Neuron (in vitro differentiated cells): ENCODE results near the gene TXNDC11.

ENCODE experiments used
- H2AFZ ChIP-seq: one replicate; pipeline ENCODE4 v1.6.1; 2013; ENCODE audit warnings: low read depth, mild to moderate bottlenecking, inconsistent platforms, low read length, moderate library complexity
- H3K27me3 ChIP-seq: one replicate; pipeline ENCODE4 v1.6.1; 2013; ENCODE audit warnings: low read length; ENCODE audit not compliant: insufficient read depth
- H3K36me3 ChIP-seq: one replicate; pipeline ENCODE4 v1.6.1; 2013; ENCODE audit warnings: low read length; ENCODE audit not compliant: insufficient read depth
- H3K4me1 ChIP-seq: one replicate; pipeline ENCODE4 v1.6.1; 2013; ENCODE audit warnings: low read length; ENCODE audit not compliant: insufficient read depth
- H3K4me3 ChIP-seq: 2 replicates; pipeline ENCODE4 v1.5.1; 2013; ENCODE audit warnings: mild to moderate bottlenecking, low read length, moderate library complexity
- H3K9me3 ChIP-seq: one replicate; pipeline ENCODE4 v1.6.1; 2013; ENCODE audit warnings: low read length

The TXNDC11 gene

DNA sequence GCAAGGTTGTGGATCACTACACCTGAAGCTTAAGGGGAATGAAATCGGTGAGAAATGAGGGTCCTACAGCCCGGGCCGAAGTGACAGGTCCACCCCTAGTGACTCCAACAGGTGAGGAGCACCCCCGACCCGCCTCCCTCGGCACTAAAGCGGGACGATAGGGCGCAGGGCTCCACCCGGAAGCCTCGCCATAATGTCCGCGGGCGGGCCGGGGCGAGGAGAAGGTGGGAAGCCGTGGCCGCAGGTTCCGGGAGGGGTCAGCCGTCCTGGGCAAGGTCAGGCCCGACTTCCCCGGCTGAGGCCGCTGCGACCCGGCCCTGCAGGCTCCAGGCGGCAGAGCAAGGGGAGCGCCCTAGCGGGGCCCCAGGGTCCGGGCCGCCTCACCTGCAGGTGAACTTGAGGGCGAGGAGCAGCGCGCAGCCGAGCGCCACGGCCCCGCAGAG lies 543 bp downstream of the TXNDC11 start:
- H3K36me3 ChIP-seq, result peaks cover 10% of the 10 kb centered on the region
- no peaks in the 10 kb centered on the region for H3K27me3 ChIP-seq
- H3K4me3 ChIP-seq, result peak overlapping the region; percentile 75
- H3K4me1 ChIP-seq, result peaks cover 13% of the 10 kb centered on the region
- H2AFZ ChIP-seq, result peak overlapping the region; percentile 62
- H3K9me3 ChIP-seq, result peaks cover 1% of the 10 kb centered on the region

DNA sequence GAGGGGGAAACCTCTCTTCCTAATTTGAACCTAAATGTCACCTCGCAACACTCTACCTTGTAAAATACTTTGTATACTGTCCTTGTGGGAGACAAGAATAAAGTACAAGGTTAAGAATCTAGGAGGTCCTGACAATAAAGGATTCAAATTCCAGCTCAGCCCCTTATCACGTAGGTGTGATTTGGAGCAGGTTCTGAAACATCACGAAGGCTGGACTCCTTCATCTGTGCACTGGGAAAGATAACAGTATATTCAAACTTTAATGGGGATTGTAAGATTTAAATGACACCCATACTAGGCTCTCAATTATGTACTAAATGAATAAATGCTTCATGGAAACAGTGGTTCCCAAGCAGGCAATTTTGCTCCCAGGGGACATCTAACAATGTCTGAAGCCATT lies 2.1 kb downstream of the TXNDC11 start:
- peaks cover 13% of the 10 kb centered on the region for H3K4me1 ChIP-seq
- H3K36me3 ChIP-seq, result peaks cover 17% of the 10 kb centered on the region
- H3K27me3 ChIP-seq, result no peaks in the 10 kb centered on the region
- H2AFZ ChIP-seq, result no peak overlapping the region
- H3K9me3 ChIP-seq, result peaks cover 1% of the 10 kb centered on the region
- peak overlapping the region; percentile 75 for H3K4me3 ChIP-seq

DNA sequence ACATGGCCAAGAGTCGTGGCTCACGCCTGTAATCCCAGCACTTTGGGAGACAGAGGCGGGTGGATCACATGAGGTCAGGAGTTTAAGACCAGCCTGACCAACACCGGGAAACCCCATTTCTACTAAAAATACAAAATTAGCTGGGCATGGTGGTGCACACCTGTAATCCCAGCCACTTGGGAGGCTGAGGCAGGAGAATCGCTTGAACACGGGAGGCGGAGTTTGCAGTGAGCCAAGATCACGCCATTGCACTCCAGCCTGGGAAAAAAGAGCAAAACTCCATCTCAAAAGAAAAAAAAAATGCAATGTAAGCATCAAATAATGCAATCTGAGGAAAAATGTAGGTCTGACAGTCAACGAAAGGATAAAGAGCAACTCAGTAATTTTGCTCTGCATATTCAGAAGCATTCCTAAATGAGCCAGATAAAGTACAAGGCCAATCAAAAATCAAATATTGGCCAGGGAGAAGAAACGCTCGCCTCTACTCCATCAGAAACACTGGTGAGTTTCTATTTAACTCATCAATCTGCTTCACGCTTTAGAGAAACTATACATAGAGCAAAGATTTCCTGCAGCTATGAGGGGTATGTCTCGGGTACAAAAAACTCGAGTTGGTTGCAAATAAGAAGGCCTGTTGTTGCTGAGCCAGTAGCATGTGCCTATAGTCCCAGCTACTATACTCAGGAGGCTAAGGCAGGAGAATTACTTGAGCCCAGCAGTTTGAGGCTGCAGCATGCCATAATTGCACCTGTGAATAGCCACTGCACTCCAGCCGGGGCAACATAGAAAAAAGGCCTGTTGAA lies 3.7 kb downstream of the TXNDC11 start:
- Histone ChIP-seq H3K9me3 (peaks cover 1% of the 10 kb centered on the region), H3K27me3 (no peaks in the 10 kb centered on the region), H3K4me1 (peaks cover 13% of the 10 kb centered on the region), H2AFZ (no peak overlapping the region), H3K36me3 (peaks cover 32% of the 10 kb centered on the region), H3K4me3 (no peak overlapping the region)

DNA sequence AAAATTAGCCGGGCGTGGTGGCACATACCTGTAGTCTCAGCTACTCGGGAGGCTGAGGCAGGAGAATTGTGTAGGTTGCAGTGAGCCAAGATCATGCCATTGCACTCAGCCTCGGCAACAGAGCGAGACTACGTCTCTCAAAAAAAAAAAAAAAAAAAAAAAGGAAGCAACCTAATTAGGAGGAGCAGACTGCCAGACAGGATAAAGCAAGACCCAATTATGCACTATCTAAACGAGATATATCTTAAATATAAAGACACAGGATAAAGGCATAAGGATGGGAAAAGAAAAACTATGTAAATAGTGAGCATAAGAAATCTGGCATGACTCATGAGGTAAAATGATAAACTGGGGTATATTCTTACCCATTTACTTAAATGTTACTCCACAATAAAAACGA lies 4.9 kb downstream of the TXNDC11 start:
- H3K36me3 ChIP-seq, result peaks cover 41% of the 10 kb centered on the region

DNA sequence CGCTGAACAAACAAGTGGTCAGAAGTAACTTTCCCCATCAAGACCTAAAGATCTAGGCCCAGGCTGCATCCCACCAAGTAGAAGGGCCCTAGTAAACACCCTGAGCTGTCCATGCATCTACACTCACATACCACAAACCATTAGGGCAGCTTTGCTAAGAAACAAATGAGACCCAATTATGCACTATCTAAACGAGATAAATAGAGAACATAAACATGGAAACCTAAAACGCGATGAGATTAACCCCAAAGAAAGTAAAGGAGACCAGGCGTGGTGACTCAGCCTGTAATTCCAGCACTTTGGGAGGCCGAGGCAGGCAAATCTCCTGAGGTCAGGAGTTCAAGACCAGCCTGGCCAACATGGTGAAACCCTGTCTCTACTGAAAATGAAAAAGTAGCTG lies 5.8 kb downstream of the TXNDC11 start:
- Histone ChIP-seq H3K27me3 (no peaks in the 10 kb centered on the region), H2AFZ (no peak overlapping the region), H3K36me3 (peaks cover 49% of the 10 kb centered on the region), H3K4me1 (peaks cover 13% of the 10 kb centered on the region), H3K9me3 (peaks cover 1% of the 10 kb centered on the region), H3K4me3 (no peak overlapping the region)

More for the DNA sequence above, 4.9 kb downstream of the TXNDC11 start:
- no peaks in the 10 kb centered on the region for H3K27me3 ChIP-seq
- no peak overlapping the region for H3K4me3 ChIP-seq
- peaks cover 1% of the 10 kb centered on the region for H3K9me3 ChIP-seq
- peaks cover 13% of the 10 kb centered on the region for H3K4me1 ChIP-seq
- no peak overlapping the region for H2AFZ ChIP-seq

DNA sequence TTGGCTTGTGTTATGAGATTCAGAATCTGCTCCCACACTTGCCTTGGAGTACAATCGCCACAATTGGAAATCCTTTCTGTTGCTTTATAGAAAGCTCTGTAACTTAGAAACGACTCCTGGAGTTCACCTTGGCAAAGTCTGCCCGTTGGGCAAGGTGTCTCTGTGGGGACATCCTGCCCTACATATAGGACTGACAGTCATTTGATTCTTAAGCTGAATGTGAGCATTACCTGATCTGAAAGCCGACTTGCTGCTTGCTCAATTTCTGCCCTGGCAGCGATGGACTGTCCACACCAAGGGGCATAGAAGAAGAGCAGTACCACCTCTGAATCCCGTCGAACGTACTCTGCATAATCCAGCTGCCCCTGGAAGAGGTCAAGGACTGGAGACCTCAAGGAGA lies 6.9 kb downstream of the TXNDC11 start:
- Histone ChIP-seq H3K4me1 (peaks cover 13% of the 10 kb centered on the region), H3K9me3 (peaks cover 1% of the 10 kb centered on the region), H3K27me3 (no peaks in the 10 kb centered on the region), H2AFZ (no peak overlapping the region), H3K36me3 (peaks cover 51% of the 10 kb centered on the region), H3K4me3 (no peak overlapping the region)

DNA sequence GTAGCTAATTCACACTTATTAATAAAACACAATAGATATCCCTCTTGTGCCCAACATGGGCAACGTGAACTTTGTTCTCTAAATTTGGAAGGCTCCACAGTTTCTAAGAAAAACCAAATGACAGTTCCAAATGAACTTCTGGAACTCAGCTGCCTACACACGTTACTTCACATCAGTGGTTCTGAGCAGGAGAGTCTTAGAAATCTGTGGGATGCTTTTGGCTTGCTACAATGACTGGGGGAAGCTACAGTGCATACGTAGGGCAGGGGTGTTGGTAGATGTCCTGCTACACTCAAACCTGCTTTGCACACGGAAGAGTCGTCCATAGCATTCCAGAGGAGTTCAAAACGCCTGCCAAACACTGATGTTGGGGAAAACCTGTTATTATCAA lies 8.0 kb downstream of the TXNDC11 start:
- Histone ChIP-seq H3K36me3 (peaks cover 54% of the 10 kb centered on the region), H3K9me3 (peaks cover 1% of the 10 kb centered on the region), H3K4me1 (peaks cover 13% of the 10 kb centered on the region), H3K4me3 (no peak overlapping the region), H3K27me3 (no peaks in the 10 kb centered on the region), H2AFZ (no peak overlapping the region)

DNA sequence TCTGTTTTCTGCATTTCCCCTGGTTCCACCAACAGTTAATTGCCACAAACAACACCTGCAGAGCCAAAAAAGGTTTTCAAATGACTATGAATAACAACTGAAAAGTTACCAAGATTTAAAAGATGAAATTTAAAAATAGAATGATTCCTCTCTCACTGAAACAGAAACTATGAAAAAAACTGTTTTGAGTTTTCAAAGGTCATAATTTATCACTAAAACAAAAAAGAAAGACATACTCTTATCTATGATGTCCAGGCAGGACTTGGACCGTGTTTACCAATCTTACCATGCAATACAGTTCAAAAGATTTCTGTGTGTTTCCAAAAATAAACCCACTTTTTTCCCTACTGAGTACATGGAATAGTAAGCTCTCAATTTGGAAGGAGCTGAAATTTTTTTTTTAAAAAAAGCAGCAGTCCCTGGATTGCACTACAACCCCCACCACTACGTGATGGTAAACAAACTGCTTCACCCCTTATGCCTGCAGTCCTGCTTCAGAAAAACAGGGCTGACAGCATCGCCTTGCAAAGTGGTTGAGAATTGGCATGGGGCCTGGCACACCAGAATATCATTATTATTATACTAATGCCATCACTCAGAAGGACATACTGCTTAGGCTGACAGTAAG lies 8.5 kb downstream of the TXNDC11 start:
- Histone ChIP-seq H3K9me3 (no peaks in the 10 kb centered on the region), H3K4me3 (no peak overlapping the region), H3K27me3 (no peaks in the 10 kb centered on the region), H2AFZ (no peak overlapping the region), H3K4me1 (peaks cover 13% of the 10 kb centered on the region), H3K36me3 (peaks cover 57% of the 10 kb centered on the region)

DNA sequence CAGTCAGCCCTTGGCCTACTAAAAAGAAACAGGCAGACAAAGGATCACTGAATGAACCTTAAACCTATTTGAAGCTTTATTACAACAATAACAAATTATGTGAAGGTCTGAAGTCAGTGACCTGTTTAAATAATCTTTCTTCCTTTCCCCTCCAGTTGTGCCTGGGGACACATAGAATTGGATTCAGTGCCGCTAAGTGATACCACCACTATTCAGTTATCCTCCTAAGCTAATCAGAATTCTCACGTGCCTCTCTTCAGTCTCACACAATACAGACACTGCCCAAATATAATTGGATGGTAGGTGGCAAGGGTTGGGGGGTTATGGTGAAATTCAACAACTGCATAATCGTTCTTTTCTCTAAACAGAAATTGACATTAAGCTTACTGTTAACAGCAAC lies 11.4 kb downstream of the TXNDC11 start:
- H3K36me3 ChIP-seq, result peaks cover 62% of the 10 kb centered on the region
- no peak overlapping the region for H2AFZ ChIP-seq
- peaks cover 13% of the 10 kb centered on the region for H3K4me1 ChIP-seq
- H3K4me3 ChIP-seq, result no peak overlapping the region
- H3K9me3 ChIP-seq, result no peaks in the 10 kb centered on the region
- no peaks in the 10 kb centered on the region for H3K27me3 ChIP-seq

DNA sequence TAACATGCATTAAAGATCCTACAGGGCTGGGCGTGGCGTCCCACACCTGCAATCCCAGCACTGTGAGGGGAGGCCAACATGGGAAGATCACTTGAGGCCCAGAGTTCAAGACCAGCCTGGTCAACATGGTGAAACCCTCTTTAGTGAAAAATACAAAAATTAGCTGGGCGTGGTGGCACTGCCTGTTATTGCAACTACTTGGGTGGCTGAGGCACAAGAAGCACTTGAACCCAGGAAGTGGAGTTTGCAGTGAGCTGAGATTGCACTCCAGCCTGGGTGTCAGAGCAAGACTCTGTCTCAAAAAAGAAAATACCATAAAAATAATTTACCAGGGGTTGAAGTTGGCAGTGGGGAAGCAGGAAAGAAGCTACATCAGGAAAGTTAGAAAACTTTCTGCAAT lies 12.9 kb downstream of the TXNDC11 start:
- no peaks in the 10 kb centered on the region for H3K27me3 ChIP-seq
- no peaks in the 10 kb centered on the region for H3K9me3 ChIP-seq
- no peak overlapping the region for H3K4me3 ChIP-seq
- peaks cover 60% of the 10 kb centered on the region for H3K36me3 ChIP-seq
- peaks cover 13% of the 10 kb centered on the region for H3K4me1 ChIP-seq
- no peak overlapping the region for H2AFZ ChIP-seq

DNA sequence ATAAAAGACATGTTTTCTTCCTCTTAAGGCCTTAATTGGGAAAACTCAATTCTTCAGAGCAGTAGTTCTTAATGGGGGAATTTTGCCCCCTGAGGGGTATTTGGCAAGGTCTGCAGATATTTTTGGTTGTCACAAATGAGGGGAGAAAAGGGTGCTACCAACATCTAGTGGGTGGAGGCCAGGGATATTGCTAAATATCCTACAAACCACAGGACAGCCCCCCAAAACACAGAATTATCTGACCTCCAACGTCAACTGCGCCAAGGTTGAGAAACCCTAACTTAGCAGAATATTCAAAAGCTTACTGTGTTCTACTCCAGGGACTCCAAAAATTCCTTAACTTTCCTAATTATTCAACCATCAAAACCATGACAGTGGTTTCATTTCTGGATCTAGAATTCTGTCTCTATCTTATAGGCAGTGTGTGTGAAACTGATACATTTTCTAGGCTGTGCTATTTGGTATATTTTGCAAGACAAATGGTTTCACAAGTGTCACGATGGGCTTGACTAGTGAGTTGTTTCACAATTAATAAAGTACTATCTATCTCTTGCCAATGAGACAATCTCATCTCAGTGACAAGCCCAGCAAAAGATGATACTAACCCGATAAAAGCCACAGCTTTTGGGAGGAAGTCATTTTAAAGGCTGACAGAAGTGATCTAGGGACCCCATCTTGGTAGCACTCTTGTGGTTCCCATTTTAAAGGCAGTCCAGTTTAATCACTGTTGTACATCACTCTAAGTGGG lies 14.7 kb downstream of the TXNDC11 start:
- Histone ChIP-seq H3K9me3 (no peaks in the 10 kb centered on the region), H3K4me3 (no peak overlapping the region), H3K4me1 (peaks cover 13% of the 10 kb centered on the region), H3K27me3 (no peaks in the 10 kb centered on the region), H2AFZ (no peak overlapping the region), H3K36me3 (peaks cover 48% of the 10 kb centered on the region)

DNA sequence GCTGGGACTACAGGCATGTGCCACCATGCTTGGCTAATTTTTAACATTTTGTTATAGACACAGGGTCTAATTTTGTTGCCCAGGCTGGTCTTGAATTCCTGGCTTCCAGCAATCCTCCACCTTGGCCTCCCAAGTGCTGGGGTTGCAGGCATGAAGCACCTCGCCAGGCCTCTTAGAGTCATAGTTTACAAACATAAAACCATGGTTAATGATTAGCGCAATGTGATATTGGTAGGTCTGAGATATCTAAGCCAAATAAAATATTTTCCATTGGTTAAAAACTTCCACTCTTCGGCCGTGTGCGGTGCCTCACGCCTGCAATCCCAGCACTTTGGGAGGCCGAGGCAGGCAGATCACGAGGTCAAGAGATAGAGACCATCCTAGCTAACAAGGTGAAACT lies 16.6 kb downstream of the TXNDC11 start:
- Histone ChIP-seq H2AFZ (no peak overlapping the region), H3K9me3 (no peaks in the 10 kb centered on the region), H3K36me3 (peaks cover 52% of the 10 kb centered on the region), H3K4me3 (no peak overlapping the region), H3K4me1 (peaks cover 3% of the 10 kb centered on the region), H3K27me3 (no peaks in the 10 kb centered on the region)

DNA sequence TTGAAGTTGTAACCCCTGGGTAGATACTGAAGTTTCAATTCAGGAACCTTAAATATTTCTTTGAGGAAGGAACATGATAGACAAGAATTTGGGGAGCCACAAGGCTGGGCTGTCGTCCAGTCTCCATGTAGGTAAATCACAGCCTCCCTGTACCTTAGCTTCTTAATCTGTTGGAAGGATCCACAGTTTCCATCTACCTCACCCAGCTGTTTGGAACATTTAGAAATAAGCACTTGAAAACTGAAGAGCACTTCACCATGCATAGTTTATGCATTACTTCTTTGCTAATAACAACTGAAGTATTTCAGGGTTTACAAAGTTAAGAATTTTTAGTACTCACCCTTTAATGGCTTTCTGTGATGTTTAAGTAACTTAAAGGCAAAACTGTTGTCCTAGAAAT lies 17.2 kb downstream of the TXNDC11 start:
- Histone ChIP-seq H3K4me3 (no peak overlapping the region), H3K27me3 (no peaks in the 10 kb centered on the region), H3K4me1 (no peaks in the 10 kb centered on the region), H2AFZ (no peak overlapping the region), H3K36me3 (peaks cover 58% of the 10 kb centered on the region), H3K9me3 (no peaks in the 10 kb centered on the region)
